B cell (primary cell): Measurements from ENCODE around the gene NECTIN1.

Experiments used
- CTCF ChIP-seq: fragments of 200-600 bp; IDR thresholded peaks from one replicate; pipeline ENCODE4 v1.8.0; 2022; ENCODE audit warnings: antibody characterized with exemption, mild to moderate bottlenecking
- EZH2 ChIP-seq: IDR thresholded peaks from 2 replicates; pipeline ENCODE4 v1.6.1; 2012; ENCODE audit warnings: borderline replicate concordance, low read depth, mild to moderate bottlenecking, moderate library complexity, low read length; ENCODE audit not compliant: insufficient read depth, poor library complexity, severe bottlenecking

DNA sequence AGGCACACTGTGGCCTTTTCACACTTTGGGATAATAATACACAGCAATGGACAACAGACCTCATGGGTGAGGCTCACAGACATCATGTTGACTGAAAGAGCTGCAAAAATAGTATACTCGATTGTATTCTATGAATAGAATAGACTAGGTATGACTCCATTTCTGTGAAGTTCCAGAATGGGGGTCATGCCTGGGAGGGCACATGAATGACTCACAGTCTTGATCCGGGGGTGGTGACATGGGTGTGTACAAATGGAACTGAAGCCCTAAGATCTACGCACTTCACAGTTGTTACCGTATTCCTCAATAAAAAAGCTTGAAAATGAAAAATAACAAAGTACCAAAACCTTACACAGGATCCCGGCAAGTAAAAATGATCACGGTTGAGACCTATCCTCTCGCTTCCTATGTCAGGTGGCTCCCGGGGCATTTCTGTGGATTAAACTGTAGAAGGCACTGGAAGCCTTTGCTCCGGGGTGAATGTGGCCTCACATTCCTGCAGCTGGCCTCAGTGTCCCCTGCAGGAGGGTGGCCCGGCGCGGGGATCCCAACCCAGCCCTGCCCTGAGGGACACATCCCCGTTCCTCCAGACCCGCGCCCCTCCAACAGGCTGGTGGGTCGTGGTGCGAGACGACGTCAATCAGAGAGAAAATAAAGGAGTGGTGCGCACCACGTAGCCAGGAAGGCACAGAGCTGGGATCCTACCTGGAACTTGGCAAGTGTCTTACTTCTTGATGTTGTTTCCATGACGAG, 75.9 kb downstream of the NECTIN1 start:
- TF ChIP-seq CTCF (no peak), EZH2 (no peak)
